Stimulated activated CD8-positive, alpha-beta memory T cell treated with anti-CD3 and anti-CD28 coated beads, Interleukin-7, amount 100 ng/mL, for 1 hour (primary cell): ENCODE measurements around the gene PYGM.

Experiments
- DNase-seq, 2 donors: peaks; one replicate each; pipeline ENCODE4 v3.0.0-alpha.2; 2020; ENCODE audit warnings: low read depth in 2 of 2

PYGM gene

DNA sequence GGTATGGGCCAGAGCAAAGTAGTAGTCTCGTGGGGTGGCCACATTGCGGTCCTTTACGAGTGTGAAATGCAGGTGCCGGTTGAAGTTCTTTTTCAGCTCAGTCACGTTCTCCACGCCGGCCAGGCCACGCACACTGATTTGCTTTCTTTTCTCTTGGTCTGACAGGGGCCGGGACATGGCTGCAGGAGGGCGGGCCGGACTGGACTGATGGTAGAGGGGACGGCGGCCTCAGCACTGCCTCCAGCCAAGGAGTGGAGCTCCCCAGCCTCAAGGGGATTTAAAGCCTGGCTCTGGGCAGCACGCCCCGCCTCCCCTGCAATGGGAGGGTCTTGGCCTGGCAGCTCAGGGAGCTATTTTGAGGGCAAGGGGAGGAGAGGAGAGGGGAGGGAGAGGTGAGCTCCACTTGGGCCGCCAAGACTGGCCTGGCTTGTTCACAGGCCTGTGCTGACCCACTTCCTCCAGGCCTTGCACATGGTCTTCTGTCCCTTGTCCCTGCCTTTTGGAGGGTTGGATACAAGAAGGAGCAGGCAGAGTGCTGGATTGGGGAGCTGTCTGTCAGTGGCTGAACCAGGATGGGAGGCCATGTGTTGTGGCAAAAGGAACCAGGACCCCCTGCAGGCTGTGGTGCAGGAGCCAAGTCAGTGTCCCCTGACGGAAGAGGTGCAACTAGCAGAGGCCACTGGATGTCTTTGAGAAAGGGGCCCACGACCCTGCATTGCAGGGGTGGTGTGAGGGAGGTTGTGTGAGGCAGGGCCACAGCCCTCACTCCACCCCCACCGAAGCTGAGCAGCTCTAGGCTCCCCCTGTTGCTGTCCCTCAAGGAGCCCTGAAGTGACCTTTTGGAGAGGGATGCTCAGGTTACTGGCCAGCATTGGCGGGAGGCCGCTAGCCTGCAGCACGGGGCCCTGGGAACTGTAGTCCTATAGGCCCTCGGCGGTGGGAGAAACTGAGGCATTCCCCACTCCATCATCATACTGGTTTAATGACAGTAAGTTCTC, at the start of gene PYGM:
TSS of gene PYGM (minus strand) at position 253 of the 998 bp plus-strand sequence. CDS start at position 177, 76 bp downstream.
- DNase-seq = no peak

DNA sequence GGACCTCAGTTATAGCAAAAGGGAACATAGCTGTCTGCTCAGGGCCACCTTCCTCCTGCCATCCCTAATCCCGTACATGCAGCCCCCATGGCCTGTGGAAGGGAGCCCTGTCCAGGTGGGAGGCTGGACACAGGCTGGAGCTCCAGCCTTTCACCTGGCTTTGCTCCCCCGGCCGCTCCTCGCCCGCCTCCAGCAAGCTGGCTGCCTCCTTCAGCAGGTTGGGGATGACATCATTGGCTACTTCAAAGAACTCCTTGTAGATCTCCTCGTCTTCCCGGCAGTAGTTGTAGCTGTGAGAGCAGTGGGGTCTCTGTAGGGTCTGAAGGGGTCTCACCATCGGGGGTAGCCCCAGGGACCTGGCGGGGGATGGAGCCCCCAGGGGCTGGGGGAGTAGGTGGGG, 45.7 kb upstream of the PYGM start:
- DNase-seq = no peak

DNA sequence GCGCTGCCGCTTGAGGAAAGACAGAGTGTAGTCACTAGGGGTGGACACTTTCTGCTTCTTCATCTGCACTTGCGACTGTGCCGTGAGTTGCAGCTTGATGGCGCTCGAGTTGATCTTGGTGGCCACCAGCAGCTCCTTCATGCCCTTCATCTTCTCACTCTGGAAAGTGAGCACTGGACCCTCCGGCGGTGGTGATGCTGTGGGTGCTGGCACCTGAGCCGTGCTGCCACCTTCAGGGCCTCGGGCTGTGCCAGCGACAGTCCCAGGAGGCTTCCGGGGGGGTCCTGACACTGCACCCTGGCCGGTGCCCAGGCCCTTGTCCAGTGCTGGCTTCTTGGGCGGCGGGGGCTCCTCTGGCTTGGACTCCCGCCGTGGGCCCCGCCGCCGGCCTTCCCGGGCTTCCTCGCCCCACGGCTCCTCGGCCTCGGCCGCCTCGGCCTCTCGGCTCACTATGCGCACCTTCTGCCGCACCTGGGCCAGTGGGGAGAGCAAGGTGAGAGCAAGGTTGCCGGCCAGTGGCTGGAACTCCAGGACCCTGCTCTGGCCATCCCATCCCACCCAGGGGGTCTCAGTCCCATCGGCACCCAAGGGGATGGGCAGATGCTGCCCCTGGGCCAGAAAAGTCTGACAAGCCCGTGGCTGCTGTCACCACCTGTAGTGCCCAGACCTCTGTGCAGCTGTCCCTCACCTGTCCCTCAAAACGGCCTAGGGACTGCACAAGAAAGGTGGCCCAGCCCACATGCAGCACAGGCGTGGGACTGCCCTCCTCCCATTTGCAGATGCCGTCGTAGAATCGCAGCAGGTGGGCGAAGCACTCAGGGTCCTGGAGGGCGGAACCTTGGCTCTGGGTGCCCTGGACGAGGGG, 44.8 kb upstream of the PYGM start:
- DNase-seq = no peak

DNA sequence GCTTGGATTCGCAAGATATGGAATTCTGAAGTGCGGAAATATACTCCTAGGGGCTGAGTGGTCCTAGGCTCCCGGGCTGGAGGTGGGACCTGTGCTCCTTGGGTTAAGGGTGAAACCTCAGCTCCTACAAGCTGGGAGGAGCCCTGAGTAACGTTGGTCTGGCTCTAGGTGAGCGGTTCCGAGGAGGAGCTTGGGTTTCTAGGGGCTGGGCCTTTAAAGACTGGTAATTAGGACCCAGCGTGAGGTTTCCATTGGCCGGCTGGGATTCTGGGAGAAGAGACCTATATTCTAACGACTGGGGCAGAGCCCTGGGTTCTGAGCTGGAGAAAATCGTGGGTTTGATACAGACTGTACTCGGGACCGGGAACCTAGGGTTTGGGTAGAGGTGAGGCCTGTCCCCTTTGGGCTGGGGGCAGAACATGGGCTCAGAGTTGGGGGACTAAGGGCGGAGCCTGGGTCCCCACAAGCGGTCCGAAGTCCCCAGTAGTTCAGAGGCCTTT, 44.1 kb upstream of the PYGM start:
- no peak for DNase-seq

DNA sequence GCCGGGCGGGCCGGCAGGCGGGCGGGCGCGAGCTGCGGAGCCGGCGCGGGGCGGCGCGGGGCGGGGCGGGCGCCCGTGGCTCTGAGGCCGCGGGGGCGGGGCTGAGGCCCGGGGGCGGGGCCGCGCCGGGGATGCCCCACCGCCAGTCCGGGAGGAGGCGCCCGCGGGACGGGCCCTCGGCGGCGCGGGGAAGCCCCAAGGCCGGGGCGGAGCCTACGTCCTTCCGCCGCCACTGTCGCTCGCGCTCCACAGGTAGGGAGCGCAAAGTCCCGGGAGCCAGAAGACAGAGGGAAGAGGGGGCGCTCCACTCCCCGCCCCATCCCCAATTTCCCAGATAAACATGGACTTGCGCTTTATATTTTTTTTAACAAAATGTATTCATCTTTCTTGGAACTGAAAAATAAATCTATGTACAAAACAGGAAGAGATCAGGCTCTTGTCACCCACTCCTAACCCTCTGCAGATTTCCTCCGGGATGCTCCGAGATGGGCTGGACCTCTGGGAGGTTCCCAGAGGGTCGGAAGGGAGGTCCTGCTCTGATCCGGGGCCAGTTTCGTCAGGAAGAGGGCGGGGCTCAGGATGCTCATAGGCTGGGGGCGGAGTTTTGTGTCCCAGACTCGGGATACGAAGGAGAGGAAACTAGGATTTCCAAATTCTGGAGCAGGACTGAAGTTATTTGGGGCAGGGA, 43.5 kb upstream of the PYGM start, which contains the start of gene MAP4K2:
TSS of gene MAP4K2 (minus strand) at position 57 of the 688 bp plus-strand sequence. CDS start 65 bp downstream, outside the sequence.
- peak; percentile 71 to 75 for DNase-seq

DNA sequence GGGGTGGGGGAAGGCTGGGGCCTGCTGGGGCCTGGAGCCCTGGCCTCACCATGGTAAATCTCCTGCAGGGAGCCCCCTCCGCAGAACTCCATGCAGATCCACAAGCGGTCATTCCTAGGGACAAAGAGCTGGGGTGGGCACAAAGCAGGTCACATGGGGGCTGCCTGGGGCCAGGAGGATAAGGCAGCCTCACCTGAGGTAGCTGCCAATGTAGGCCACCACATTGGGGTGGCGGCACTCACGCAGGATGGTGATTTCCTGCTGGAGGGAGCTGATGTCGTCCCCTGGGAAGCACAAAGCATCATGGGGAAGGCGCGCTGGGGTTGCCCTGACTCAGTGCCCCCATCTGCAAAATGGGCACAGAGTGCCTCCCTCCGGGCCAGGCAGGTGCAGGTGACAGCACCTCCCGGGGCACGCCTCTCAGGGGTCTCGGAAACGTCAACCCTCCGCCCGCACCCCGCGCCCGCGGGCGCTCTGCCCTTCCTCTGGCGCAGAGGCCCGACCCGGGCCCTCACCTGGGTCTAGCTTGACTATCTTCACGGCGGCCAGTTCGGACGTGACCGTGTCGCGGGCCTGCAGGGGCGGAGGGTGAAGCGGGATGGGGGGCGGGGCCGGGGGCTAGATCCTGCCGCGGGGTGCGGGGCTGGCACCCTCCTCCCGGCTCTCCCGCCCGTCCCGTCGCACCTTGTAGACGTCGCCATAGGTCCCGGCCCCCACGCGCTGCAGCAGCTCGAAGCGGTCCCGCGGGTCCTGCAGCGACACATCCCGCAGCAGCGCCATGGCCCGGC, 42.8 kb upstream of the PYGM start:
- DNase-seq = no peak

DNA sequence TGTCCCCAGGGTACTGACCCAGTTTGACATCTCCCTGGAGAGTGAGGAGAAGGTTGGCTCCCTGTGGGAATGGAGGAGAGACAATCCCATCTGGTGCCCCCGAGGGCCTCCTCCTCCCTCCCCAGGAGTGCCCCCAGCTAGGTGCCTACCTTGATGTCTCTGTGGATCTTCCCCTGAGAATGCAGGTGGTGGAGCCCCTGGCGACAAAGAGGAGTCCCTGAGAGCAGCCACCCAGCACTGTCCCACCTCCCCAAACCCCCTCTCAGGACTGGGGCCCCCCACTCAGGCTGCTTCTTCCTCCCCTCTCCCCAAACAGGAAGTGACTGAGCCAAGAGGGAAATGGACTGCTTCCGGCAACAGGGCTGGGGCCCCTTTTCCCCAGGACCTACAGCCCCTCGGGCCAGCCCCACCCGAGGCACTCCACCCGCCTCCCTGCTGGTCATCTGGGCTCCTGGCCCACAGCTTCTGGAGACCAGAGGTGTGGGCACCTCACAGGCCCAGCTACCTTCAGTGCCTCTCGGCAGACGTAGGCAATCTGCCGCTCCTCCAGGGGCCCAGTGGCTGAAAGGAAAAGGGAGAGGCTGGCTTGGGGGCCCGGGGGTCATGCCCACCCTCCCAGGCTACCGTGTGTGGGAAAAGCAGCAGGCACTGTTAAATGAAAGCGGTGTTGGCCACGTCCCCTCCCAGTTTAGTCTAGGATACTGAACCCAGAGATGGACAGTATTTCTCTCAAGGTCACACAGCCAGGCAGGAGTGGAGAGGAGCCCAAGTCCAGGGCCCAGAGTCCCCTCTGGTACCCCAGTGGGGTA, 42.0 kb upstream of the PYGM start:
- DNase-seq = no peak

DNA sequence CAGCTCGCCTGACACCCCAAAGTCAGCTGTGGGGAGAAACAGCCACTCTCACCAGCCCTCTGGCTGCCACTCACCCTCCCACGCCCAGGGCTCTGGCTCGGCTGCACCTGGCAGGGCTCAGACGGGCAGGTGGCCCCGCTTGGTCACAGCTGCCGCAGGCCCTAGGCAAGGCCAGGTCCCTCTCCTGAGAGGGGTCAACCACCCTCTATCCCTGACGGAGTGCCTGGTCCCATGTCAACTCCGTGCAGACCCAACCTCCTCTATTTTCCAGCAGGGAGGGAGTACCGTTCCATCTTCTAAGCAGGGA, 41.3 kb upstream of the PYGM start:
- no peak for DNase-seq

DNA sequence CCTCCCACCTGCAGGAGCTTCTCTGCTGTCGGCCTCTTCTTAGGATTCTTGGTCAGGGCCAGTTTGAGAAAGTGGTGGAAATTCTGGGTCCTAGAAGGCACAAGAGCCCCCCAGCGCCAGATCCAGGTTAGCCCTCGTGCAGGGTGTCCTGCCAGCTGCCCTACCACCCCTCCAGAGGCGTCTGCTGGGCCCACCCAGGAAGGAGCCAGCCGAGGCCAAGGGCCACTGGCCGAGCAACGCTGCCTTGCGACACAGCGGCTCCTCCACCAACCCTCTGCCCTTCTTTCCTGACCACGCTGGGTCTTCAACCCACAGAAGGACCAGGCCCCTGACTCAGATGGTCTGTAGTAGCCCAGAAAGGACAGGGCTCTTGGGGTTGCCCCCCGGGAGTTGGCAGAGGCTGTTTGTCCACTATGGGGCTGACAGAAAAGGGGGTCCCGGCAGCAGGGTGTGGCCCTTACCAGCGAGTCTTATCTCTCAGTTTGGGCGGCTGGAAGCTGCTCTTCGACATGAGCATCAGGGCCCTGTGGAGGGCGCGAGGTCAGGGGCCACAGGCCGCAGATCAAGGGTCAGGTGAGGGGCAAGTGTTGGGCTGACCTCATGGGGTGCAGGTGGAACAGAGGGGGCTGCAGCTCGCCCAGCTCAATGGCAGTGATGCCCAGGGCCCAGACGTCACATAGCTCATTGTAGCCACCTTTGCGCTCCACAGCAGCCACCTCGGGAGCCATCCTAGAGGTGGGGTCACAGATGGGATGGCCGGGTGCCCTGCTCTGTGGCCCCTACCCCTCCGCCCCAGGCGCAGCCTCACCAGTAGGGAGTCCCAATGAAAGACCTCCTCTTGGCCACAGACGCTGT, 40.8 kb upstream of the PYGM start:
- no peak for DNase-seq

DNA sequence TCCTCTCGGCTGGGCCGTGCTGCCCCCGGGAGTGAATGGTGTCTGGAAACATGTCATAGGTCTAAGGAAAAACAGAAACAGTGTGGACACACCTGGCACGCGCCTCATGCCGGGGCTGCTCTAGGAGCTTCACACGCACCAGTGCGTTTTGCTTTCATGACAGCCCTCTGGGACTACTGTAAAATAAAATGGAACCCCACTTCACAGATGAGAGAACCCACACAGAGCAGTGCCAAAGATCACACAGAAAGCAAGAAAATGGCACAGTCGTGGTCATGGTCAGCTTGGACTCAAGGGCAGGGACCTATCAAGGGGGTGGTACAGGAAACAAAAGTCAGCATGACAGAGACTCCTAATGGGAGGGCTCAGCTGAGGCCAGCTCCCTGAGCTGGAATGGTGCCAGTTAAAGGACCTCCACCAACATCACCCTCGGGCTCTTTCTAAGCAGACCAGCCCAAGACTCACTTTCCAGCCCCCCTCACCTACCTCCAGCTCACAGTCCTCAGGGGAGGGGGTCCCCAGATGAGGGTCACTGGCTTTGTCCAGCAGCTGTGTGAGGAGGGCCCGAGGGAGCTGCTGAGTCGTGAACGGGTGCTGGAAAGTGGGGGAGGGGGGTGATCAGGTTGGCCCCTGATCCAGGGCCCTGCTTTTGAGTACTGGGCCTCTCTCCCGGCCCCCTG, 40.0 kb upstream of the PYGM start:
- no peak for DNase-seq

DNA sequence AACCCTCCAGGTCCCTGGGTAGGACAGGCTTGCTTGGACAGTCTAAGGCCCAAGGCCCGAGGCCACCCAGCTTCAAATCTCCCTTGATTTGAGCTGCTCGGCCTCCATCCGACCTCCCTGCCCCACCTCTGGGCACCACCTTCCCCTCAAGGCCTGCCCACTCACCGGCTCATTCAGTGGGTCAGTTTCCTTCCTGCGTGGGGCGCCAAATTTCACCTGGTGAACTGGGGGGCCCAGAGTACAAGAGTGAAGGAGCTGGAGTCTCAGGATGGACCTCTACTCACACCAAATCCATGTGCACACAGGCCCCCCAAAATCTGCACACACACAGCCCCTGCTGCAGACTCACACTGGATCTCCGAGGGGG, 39.5 kb upstream of the PYGM start:
- no peak for DNase-seq

DNA sequence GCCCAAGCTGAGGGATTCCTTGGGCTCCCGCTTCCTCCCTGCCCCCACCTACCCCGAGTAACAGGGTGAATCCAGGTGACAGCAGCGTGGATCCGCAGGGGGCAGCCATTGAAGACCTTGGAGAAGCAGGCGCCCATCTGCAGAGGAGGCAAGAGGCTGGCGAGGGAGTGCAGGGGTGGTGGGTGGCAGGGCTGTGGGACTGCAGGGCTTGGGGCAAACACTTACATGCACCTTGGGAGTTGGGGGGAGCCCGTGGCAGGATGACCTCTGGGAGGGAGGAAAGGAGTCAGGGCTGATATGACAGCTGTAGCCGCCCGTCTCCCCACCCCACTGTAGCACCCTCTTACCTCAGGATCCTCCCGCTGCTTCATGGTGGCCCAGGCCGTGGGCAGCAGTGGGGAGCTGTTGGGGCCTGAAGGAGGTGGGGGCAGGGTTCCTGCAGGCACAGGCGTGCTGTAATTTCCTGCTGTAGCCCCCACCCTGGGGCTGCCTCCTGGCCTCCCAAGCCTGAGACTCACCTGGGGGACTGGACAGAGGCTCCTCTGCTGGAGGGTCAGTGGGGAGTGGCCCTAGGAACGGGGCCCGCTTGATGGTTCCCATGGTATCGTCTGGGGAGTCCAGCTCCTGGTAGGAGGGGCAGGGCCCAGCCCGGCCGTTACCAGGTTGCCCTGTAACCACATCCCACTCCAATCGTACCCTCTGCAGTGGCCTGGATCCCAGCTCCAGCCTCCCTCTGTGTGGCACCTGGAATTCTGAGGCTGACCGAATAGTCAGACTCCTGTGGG, 37.2 kb upstream of the PYGM start:
- no peak for DNase-seq

DNA sequence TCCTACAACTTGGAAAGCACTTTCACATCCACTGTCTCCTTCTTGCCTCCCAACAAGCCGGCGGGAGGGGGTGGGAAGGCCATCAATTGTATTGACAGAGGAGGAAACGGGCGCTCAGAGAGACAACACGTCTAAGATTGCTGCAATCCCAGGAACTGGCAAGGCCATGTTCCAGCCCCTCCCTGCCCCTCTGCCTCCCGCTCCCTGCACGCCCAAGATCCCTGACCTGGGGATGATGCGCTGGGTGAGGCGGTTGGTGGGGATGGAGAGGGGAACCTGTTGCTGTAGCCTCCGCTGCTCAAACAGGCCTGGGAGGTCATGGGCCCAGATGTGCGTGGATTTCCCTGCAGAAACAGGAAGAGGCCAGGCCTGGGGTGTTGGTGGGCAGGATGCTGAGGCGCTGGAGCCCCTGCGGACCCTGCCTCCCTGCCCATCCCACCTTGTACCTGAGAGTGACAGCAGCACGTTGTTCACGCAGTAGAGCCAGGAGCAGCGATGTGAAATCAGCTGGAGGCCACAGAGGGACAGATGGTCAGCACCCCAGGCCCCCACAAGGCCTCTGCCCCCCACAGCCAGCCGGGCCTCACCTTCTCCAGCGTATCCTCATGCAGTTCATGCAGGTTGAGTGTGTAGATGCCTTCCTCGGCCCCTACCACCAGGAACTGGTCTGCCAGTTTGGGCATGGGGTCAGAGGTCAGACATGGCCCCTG, 36.4 kb upstream of the PYGM start:
- no peak for DNase-seq

DNA sequence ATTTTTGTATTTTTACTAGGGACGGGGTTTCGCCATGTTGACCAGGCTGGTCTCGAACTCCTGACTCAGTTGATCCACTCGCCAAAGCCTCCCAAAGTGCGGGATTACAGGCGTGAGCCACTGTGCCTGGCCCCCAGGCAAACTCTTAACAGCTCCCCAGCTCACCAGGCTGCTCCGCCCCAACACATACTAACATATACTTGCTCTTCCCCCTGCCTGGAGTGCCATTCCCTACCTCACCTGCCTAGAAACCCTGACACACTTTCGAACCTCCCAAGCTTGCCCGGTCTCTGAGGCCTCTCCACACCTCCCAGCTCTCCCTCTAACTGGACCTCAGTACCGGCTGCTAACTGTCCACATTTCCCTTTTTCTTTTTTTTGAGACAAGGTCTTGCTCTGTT, 34.8 kb upstream of the PYGM start:
- DNase-seq = no peak

DNA sequence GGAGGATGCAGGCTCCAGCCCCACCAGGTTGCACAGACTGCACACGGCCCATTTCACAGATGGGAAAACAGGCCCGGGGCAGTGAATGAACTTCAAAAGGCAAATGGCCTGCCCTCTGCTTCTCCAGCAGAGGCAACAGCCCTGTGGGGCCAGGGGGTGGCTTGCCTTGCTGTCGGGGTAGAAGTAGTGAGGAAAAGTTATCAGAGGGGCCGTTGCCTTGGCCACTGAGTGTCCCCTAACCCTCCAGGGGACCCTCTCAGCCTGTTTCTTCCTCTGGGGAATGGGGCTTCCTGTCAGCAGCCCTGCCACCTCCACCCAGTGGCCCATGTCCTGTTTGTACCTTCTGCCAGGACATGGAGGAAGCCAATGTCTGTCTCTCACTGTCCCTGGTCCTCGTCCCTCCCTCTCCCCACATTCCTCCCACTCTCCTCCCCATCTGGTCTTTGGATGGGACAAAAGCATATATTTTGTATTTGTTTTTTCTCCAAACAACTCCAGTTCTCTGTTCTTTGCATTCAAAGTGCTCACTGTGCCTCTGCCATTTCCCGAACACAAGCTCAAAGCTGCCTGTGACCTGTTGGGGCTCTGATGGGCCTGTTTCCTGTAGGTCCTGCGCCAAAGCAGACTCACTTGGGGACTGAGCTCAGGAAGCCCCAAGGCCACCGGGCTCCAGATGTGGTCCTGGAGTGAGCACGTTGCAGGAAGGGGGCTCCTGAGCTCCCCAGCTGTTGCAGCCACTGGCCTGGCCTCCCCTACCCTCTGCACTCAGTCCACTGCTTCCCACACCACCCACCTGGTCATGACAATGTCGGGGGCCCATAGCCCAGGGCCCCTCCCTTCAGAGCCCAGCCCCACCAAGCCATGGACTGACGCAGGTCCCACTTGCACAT, 33.7 kb upstream of the PYGM start:
- DNase-seq = no peak

DNA sequence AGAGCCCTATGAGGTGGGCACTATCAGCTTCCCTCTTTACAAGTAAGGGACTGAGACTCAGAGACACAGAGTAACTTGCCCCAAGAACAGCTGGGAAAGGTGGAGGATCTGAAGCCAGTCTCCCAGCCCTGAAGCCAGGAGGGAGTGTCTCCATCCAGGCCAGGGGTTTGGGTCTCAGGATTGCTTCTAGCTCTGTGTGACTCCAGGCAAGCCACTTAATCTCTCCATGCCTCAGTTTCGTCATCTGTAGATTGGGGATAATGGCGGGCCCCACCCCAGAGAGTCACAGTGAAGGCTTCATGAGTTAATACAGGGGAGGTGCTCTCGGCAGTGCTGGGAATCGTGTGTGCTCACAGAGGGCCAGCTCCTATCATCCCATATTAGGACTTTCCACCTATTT, 32.7 kb upstream of the PYGM start:
- no peak for DNase-seq
